ENCODE results near the gene GLIS1.

GLIS1 gene

DNA sequence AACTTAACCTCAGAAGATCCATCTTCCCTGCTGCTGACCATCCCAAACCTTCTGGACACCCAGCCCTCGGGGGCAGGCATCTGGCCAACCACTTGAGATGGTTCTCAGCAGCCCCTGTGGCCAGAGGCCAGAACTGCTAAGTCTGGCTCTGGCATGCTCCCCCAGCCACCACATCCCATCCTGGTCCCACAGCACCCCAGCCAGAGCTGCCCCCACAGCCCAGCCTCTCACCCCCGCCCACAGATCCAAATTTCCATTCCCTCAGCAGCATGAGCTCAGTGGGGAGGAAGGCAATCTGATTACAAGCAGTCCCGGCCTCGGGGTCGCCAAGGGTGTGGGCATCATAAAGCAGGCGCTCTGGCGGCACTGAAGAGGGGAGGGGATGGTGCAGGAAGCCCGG, 45.6 kb downstream of the GLIS1 start:
- DNase-seq, result no peak

DNA sequence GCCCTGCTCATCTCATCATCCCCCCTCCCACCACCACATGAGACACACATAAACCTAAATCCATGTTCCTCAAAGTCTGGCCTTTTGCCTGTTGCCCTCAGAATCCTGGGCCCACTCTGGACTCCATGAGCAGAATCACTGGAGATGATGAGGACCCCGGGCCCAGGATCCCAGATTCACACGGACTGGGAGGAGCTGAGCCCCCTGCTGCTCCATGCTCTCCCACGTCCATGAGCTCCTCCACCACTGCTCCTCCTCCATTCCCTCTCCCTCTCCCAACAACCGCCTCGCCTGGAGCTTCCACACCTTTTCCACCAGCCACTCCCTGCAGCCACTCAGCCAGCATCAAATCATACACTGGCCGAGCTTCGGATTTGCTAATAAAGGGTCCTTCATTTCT, 47.6 kb downstream of the GLIS1 start:
- no peak for DNase-seq

DNA sequence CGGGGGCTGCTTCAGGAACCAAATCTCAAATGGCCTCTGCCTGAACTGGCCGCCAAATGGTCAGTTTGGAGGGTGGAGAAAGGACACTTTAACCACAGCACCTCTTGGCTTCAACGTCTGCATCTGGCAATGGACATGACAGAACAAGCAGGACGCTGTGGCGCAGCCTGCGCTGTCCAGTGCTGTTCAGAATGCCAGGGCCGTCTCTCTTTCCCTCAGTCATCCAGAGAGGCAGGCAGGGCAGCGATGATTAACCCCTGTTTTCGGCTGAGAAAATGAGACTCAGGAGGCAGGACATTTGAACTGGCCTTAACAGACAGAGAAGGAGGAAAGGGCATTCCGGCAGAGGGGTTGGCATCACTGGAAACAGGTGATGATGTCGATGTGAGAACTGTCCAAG, 48.6 kb downstream of the GLIS1 start:
- DNase-seq, result no peak

DNA sequence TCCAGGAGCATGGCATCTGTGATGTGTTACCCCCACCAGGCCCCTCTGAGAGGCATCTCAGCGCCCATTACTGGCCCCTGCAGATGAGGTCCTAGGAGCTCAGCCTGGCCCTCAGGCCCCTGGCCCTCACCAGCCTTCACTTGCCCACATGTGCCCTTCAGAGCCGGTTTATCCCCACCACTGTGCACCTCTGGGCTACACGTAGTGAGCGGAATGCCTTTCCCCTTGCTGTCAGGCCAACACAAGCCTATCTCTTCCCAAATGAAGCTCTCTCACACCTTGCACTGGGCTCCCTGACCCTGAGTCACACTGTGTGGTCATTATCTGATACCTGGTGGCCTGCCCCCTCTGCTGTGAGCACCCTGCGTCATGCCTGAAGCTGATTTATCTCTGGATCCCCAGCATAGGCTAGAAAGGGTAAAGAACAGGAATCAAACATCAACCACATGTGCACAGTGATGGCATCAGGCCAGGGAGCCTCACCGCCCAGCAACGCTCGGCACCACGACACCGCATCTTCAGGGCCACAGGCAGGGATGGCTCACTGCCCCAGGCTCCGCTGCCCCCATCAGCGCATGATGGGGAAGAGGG, 49.1 kb downstream of the GLIS1 start:
- DNase-seq, result no peak

DNA sequence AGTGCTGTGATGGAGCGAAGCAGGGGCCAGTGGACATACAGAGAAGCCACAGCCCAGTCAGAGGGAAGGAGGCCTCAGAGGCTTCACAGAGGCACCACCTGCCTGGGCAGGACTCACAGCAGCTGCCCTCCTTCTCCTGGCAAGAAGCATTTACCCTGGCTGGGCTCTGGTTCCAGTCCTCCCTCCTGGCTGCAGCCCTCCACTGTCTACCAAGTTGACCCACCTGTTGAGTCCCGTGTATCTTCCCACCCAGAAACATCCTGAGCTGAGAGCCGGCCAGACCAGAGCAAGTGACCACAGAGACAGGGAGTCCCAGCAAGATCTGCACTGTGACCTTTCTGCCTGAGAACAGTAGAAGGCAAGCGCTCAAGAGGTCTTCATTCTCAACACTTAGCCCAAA, 49.7 kb downstream of the GLIS1 start:
- DNase-seq, result no peak

DNA sequence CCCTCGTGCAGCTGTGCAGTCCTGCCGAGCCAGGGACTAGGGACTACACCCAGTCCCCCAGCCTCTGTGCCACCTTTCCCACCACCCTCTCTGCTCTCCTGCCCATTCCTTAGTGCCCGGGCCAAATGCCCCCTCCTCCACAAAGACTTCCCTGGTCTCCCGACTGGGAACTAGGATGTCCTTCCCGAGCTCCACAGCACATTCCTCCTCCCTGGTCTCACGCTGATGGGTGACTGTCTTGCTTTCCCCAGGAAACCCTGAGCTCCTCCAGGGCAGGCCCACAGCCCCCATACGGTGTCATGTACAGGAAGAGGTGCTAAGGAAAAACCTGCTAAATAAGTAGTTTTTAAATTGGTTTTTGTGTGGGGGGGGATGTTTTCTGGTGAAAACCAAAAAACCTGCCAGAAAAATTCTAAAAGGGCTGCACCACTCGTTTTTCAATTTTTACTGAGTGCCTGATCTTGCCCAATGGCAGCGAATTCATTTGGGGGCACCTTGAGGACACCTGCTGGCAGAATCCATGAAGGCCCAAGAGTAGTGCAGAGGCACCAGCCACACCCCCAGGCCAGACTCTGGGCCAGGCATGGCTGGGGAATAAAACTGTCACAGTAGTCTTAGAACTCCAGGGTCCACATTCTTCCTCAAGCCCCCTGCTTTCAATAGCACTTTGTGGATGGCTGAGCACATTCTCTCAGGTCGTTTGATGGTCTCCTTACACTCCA, 50.4 kb downstream of the GLIS1 start:
- no peak for DNase-seq

DNA sequence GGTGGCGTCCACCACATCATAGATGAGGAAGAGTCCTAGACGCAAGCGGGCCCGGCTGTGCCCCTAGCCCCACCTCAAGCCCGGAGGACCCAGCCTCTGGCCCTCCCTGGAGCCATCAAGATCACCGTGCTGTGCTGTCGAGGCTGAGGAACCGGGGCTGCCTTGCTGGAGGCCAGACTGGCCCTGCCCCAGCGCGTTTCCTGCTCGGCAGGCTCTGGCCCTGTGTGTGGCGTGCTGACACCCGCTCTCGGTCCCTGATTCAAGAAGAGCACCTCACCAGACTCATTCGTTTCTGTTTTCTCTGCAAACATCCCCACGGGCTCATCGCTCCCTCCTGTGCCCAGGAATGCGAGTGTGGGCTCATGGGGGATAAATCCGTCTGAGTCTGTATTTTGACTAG, 51.1 kb downstream of the GLIS1 start:
- no peak for DNase-seq

DNA sequence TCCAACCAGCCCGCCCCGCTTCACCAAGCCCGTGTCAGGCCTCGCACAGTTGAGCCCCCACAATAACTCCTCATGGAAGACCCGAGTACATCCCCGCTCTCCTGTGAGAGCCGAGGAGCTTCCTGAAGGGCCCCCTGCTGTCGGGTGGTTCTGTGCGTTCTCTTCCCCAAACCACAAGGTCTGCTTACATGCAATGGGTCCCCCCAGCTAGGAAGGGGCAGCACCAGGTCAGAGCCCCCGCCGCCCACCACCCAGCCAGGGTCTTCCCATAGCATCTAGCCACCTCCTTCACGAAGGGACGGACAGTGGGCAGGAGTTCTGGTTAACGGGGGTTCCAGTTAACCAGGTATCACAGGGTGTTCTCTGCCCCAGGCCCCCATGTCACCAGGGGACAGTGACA, 51.5 kb downstream of the GLIS1 start:
- DNase-seq, result no peak

DNA sequence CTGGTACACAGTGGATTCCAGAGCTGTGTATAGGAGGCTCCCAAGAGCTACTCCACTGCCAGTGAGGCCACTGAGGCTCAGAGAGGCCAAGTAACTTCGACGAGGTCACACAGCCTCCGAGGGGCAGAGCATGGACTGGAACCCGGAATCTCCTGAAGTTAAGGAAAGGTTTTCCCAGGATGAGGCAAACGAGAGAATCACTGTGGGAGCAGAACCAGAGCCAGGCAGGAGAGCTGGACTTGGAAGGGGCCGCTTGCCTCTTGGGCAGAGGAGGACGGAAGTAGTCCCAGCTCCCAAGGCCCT, 52.0 kb downstream of the GLIS1 start:
- DNase-seq, result no peak

DNA sequence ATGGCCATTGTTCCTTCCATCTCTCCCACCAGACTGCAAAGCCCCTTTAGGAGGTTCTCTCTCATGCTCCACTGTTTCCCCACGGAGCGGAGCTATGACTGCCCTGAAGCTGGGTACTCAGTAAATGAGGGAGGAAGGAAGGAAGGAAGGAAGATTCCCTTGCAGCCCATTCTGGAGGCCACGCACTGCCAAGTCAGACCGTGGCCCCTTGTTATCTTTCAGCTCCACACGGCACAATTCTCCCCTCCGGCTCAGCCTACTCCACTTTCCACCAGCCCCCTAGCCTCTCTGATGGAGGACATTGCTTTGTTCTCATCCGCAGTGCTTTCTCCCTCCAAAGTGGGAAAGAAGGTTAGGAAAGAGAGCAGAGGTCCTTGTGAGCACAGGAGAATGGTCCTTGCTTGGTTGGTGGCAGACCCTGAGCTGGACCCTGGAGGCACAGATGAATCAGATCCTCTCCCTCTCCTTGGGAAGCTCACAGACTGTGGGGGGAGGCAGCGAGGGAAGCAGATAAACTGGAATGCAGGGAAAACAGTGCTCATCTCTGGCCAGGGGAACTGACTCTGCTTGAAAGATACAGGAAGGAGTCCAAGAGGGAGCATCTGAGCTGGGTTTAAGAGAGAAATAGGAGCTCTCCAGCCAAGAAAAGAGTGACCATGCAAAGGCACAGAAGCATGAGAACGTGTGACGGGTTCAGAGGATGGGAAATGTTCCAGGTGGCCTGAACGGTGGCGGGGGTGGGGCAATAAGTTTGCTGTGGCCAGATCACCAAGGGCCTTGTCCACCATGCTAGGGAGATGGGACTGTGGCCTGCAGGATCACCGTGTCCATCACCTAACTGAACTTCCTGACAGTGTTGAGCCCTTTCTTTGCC, 52.6 kb downstream of the GLIS1 start:
- no peak for DNase-seq

DNA sequence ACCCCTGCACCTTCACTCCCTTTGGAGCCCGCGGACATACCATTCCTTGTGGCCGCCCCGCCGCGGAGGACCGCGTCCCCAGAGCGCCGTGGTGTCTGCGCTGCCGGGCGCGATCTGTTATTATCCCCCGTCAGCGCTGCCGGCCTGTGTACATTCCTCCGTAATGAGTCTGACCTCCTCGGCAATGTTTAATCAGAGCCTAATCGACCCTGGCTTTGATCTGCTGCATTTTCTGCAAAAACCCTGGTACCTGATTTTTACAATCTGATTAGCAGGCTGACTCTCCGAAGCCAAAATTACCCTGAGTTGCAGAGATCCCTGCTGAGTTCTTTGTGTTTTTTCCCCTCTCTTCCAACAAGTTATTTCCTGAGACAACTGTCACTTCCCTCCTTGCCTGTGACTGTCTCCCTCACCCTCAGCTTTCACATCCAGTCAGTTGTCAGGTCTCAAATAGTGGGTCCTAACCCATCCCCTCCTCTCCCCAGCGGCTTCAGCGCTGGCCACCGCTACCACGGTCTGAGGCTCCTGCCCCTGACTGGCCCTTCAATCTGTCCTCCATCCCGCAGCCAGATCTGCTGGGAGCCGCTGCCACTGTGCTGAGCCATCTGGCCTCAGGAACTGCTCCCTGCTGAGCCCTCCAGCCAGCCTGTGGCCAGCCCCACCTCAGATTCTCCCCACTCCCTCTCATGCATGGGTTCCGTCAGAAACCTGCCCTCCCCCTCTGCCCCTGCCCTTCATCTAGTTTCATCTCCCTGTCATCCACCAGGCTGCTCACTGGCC, 53.5 kb downstream of the GLIS1 start:
- no peak for DNase-seq

DNA sequence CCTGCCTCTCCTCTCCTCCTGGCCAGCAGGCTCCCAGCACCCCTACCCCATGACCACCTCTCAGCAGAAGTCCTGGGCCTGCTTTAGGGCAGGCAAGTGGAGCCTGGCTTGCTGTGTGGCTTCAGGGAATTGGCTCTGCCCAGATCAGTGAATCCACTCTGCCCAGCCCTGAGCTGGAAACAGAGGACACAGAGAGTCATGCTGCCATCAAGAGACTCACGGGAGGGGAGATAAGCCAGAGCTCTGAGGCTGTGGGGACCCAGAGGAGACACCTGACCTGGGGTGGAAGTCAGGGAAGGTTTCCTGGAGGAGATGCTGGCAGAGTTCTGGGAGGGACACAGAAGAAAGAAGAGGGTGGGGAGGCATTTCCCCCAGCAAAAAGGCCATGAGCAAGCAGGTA, 54.2 kb downstream of the GLIS1 start:
- DNase-seq, result no peak

DNA sequence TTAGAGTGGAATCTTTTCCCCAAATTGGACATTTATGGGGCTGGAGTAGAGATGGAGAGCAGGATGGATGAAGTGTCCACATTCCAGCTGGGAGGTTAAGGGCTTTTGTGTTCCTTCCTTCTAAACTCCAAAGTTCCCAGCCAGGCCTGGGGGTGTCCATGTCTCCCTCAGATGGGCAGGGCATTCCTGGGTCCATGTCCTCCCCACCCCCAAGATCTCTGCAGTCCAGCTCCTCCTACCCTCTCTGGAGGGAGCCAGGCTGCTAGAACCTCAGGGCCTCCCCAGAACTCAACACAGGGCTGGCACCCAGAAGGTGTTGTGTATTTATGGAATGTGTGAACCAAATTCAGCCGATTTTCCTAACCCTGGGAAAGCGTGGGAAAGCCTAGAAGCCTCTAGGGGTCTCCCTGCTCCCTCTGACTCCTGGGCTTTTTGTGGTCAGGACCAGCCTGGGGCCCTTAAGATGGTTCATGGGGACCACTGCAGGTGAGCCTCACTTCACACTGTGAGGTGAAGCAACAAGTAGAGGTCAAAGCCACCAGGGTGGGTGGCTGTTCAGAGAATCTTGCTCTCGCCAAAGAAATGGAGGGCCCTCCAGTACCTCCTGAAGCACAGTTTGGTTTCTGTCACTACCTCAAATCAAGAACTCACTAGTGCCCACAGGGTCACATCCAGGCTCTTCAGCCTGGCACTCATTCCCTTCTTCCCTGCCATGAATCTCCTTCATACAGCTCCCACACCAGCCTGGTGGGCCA, 54.8 kb downstream of the GLIS1 start:
- no peak for DNase-seq

DNA sequence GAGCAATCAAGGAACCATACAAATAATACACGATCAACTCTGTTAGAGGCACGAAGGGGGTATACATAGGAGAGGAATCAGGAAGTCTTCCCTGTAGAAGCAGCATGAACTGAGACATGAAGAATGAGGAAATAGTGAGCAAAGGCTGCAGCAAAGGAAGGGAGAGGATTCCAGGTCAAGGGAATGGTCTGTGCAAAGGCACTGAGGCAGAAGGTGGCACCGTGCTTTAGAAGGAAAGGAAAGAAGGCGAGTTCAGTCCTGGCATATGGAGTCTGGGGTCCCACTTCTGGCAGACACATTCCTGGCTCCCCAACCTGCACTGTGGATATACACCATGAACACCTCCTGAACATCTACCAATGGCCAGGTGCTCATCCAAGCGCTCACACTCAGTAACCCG, 56.1 kb downstream of the GLIS1 start:
- DNase-seq, result no peak

DNA sequence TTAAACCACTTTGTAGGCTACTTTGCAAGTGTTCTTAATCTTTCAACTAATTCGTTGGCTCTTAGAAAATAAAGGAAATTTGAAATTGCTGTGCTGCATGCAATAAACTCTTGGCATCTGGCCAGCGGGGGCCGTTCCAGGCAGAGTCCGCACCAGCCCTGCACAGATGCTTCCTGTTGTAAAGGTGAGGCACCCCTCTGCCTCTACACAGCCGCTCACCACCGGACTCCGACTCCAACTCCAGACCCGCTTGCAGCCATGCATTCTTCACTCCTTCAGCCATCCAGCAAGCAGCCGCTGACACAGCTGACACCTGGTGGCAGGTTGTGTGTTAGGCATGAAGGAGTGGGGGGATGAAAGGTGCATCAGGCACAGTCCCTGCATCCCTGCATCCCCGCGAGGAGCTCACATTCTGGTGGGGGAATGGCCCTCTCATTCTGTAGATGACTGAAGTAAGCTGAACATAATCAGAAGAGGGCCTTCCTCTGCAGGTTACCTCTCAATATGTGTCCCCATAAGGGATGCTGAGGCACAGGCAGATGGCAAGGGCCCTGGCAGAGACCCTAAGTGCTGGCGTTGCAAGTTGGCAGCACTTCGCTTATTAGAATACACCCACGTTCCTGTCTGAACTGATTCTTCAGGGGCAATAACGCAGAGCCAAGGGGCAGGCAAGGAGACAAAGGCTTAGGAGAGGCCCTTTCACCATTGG, 56.8 kb downstream of the GLIS1 start:
- peak; percentile 14 for DNase-seq

DNA sequence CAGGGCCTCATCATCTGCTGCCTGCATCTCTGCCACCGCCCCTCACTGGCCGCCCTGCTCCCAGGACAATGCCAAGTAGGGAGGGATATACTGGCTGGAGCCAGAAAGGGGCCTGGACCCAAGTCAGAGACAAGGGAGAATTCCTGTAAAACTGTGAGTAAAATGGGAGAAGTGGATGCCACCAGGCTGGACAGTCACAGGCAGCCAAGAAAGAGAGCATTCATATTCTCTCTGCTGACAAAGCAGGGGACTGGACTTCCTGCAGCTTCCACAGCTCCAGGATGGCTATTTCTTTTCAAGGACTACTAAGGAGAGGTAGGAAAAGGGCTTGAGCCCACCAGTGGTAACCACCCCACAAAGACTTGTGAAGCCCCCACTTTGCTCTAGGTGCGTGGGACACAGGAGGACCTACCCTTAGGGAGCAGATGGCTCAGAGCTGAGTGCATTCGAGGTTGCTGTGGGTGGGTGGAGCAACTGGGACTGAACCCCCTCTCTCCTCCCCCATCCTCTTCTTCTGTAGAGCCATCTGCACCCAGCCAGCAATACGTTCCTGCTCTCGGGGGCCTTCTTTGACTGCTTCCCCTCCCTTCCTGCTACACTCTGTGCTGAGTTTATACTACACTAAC, 57.5 kb downstream of the GLIS1 start:
- DNase-seq, result no peak

DNA sequence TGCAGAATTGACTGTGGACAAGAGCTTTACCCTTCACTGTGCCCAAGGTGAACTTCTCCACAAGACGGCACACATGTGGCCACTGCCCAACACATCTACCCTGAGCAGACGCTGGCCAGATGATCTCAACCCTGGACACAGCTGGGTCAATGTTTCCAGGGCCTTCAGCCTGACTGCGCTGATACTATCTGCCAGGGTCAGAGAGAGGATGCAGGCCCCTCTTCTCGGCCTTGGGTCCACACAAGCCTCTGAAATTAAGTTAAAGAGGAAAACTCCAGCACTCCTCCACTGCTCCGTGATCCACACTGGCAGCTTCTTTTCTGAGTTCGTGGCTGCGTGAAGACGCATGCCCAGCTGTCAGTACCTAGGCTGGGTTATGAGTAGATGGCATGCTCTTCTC, 58.1 kb downstream of the GLIS1 start:
- no peak for DNase-seq

DNA sequence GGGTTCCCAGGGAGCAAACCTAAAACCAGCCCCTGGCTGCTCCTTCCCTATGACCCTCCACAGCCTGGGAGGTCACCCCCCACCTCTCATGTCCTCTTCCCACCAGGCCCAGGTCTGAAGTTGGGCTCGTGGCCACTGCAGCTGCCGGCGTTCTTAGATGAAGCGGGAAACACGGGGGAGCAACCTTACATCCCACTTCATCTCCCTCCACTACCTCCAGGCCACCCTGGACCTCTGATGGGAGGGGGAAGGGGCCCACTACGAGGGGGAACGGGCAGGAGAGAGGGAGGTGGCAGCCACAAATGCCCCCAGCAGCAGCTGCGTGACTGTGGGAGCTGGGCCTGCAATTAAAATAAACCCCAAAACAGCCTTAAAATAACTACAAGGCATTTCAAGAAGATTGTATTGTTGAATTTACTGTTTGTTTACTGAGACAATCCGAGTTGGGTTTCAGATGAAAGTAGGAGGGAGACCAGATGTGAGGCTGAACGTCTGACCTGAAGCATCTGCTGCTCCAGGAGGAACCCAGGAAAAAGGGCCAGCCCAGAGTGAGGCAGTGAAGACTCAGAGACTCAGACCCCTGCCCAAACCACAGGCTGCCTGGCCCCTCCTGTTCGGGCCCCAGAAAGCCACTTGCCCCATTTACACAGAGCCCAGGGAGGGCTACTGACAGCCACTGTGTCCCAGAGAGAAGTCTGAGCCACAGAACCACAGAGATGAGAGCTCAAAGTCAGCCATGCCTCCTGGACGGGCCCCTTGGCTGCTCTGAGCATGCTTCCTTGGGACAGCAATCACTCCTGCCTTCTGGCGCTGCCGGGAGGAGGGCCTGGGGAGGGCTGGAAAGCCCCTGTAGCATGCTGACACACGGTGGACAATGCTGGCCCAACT, 59.8 kb downstream of the GLIS1 start:
- no peak for DNase-seq

DNA sequence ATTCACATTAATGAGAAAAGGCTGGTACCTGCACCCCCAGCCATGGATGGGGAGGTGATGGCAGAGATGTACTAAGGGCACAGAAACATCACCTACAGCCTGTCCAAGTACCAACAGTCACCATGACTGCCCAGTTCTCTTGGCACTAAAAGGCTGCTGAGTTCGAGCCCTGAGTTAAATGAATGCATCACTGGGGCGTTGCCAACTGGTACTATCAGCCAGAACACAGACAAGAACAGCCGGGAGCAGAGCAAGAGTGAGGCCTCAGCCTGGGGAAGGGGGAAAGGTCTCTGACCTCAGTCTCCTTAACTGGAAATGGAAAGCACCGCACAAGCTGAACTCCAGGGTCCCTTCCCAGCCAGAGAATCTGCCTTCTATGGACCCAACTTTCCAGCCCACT, 60.5 kb downstream of the GLIS1 start:
- no peak for DNase-seq

DNA sequence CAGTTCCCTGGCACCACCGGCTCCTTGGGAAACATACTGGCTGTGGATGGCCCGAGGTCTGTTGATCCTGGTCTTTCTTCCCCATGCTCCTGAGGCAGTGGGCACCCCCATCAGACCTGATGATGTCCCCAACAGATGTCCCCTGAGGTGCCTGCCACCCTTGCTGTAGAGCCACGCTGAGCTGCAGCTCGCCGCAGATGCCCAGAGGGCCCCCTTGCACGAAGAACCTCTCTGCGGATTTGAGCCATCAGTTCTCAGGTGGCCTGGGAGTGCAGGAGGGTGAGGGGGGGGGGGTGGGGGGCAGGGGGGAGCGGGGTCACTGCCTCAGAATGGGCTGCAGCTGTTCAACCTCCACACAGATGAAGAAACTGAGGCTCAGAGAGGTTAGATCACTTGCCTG, 60.9 kb downstream of the GLIS1 start:
- DNase-seq, result no peak

DNA sequence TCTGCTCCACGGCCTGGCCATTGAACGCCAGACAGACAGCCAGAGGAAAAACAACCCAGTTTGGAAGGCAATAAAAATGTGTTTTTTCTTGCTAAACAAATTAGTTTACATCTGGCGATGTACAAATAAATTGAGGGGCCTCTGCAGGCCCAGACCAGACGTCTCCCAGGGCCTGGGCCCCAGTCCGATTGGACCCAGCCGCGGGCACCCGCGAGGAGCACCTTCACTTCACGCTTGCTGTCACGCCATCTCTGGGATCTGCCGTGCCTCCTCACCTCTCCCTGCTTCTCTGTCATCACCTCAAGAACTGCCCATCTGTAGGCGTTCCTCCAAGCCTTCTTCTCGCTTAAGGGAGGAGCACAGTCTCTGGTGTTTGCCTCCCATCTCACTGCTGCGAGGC, 61.5 kb downstream of the GLIS1 start:
- no peak for DNase-seq
